ENCODE measurements around the gene COG8. TPM values are rescaled to one million over a fixed set of nuclear protein-coding genes. Genes with fewer than 3 reads are reported as not detected.

Gene COG8
- total RNA-seq, 3 donors from 2014 or later (not counting 1 experiment from before 2014, with no cell fraction given), result 26.3 to 34.6 (median 29.0) TPM

DNA sequence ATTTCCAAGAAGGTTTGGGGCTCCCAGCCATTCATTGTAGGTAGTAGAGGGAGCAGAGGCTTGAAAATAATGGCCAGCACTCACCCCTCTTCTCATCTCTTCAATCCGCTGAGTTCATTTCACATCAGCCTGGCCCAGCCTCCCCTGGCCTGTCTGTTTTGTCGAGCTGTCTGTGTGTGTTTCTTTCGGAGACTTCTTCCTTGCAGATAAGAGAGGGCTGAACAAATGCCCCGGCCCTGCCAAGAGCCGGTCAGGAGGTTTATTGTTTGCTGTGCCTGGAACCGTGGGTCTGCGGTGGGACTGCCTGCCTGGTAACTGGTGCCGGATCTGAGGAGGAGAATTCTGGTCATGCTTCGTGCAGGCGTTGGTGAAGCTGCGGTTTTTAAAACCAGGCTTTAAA is 24.8 kb downstream of the COG8 start:
- H3K27me3 ChIP-seq (ENCODE audit: control insufficient read depth, insufficient read depth, low read length), result no peaks in the 10 kb centered on the region
- H3K9me3 Mint-ChIP-seq, result no peaks in the 10 kb centered on the region
- H3K27ac Mint-ChIP-seq, result no peak overlapping the region
- WGBS (ENCODE audit: insufficient coverage), result 96% methylated on average over 11 of the region's 11 CpGs
- intact Hi-C loops (cut with micrococcal nuclease), result no loop called here
- H3K4me3 ChIP-seq (ENCODE audit: low read length), result no peak overlapping the region
- H3K27ac ChIP-seq (ENCODE audit: low read length), result no peak overlapping the region
- no peak overlapping the region for H3K4me3 Mint-ChIP-seq
- H3K36me3 Mint-ChIP-seq, result peaks cover 4% of the 10 kb centered on the region
- H3K36me3 ChIP-seq (ENCODE audit: control insufficient read depth, insufficient read depth, low read length), result peaks cover 45% of the 10 kb centered on the region
- DNase-seq, result no peak
- no peak for ATAC-seq
- H3K27me3 Mint-ChIP-seq (ENCODE audit: low read depth in 2 of 2), result no peaks in the 10 kb centered on the region
- no peak for TF ChIP-seq CTCF (IDR thresholded peaks at IDR 0.05)
- H3K9me3 ChIP-seq (ENCODE audit: control insufficient read depth, insufficient read depth, low read length), result no peaks in the 10 kb centered on the region
- peaks cover 15 to 27% of the 10 kb centered on the region in 2 donors for H3K4me1 Mint-ChIP-seq
- peaks cover 20% of the 10 kb centered on the region for H3K4me1 ChIP-seq (ENCODE audit: control insufficient read depth, insufficient read depth, low read length)

DNA sequence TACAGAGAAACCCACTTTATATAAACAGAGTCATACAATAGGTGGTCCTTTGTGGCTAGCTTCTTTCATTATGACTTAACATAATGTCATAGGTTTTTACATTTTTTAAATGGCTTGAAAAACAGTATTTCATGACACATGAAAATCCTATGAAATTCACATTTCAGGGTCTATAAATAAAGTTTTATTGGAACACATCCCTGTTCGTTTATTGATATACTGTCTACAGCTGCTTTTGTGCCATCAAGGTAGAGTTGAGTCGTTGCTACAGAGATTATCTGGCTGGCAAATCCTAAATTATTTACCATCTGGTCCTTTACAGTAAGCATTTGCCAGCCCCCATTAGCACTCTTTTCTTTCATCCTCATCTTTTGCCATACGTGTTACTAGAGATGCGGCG is 25.9 kb downstream of the COG8 start:
- Mint-ChIP-seq H3K27me3 (ENCODE audit: low read depth in 2 of 2) (no peaks in the 10 kb centered on the region), H3K4me1 (peaks cover 15 to 32% of the 10 kb centered on the region in 2 donors), H3K4me3 (peak overlapping the region; percentile 64), H3K27ac (peak overlapping the region in 1 of 2 donors; percentile 75), H3K36me3 (no peaks in the 10 kb centered on the region), H3K9me3 (no peaks in the 10 kb centered on the region)
- TF ChIP-seq CTCF (IDR thresholded peaks at IDR 0.05), result no peak
- Histone ChIP-seq H3K36me3 (ENCODE audit: control insufficient read depth, insufficient read depth, low read length) (peaks cover 34% of the 10 kb centered on the region), H3K27ac (ENCODE audit: low read length) (no peak overlapping the region), H3K9me3 (ENCODE audit: control insufficient read depth, insufficient read depth, low read length) (no peaks in the 10 kb centered on the region), H3K4me3 (ENCODE audit: low read length) (no peak overlapping the region), H3K27me3 (ENCODE audit: control insufficient read depth, insufficient read depth, low read length) (no peaks in the 10 kb centered on the region), H3K4me1 (ENCODE audit: control insufficient read depth, insufficient read depth, low read length) (peaks cover 20% of the 10 kb centered on the region)
- intact Hi-C loops (cut with micrococcal nuclease), result no loop called here
- 99% methylated on average over 5 of the region's 5 CpGs for WGBS (ENCODE audit: insufficient coverage)
- ATAC-seq, result no peak
- no peak for DNase-seq

GRCh38 chr16:69311533-69312387 is 27.6 kb downstream of the COG8 start:
- Histone ChIP-seq H3K36me3 (ENCODE audit: control insufficient read depth, insufficient read depth, low read length) (peaks cover 22% of the 10 kb centered on the region), H3K9me3 (ENCODE audit: control insufficient read depth, insufficient read depth, low read length) (no peaks in the 10 kb centered on the region), H3K27ac (ENCODE audit: low read length) (peak overlapping the region; percentile 53), H3K4me1 (ENCODE audit: control insufficient read depth, insufficient read depth, low read length) (peaks cover 20% of the 10 kb centered on the region), H3K4me3 (ENCODE audit: low read length) (peak overlapping the region; percentile 49), H3K27me3 (ENCODE audit: control insufficient read depth, insufficient read depth, low read length) (no peaks in the 10 kb centered on the region)
- Mint-ChIP-seq H3K36me3 (no peaks in the 10 kb centered on the region), H3K4me1 (peaks cover 15 to 32% of the 10 kb centered on the region in 2 donors), H3K4me3 (peak overlapping the region; percentile 98), H3K9me3 (no peaks in the 10 kb centered on the region), H3K27me3 (ENCODE audit: low read depth in 2 of 2) (no peaks in the 10 kb centered on the region), H3K27ac (peak overlapping the region; percentile 90 to 93)
- intact Hi-C loops (cut with micrococcal nuclease), result loop anchor here (1.0 kb wide), 1 partner anchor 28 kb away; the partner anchor contains the start of genes COG8 and NIP7
- DNase-seq (peak in 1 of 2 donors; percentile 61), ATAC-seq (peak; percentile 37 to 59 (median 52))
- TF ChIP-seq CTCF (IDR thresholded peaks at IDR 0.05), result no peak
- WGBS (ENCODE audit: insufficient coverage), result 2% methylated on average over 59 of the region's 59 CpGs
